Duodenal mucosa (tissue), 2 donors: ENCODE results near the gene LSMEM2.
A peak's percentile ranks its signal among the peaks of the same experiment; 100 is the strongest.

Experiments
- H3K27ac ChIP-seq: one replicate; pipeline ENCODE4 v1.7.0; 2013; ENCODE audit warnings: low read depth, low read length
- H3K27me3 ChIP-seq, 2 donors: one replicate each; pipeline ENCODE4 v1.7.0; 2013; ENCODE audit warnings: low read length in 2 of 2, control low read depth in 1 of 2; ENCODE audit not compliant: insufficient read depth in 2 of 2, control insufficient read depth in 1 of 2
- H3K36me3 ChIP-seq, 2 donors: one replicate each; pipeline ENCODE4 v1.7.0; 2013; ENCODE audit warnings: low read length in 2 of 2, control low read depth in 1 of 2; ENCODE audit not compliant: insufficient read depth in 2 of 2, control insufficient read depth in 1 of 2
- H3K4me1 ChIP-seq, 2 donors: one replicate each; pipeline ENCODE4 v1.7.0; 2013; ENCODE audit warnings: low read length in 2 of 2, control low read depth in 1 of 2; ENCODE audit not compliant: insufficient read depth in 2 of 2, control insufficient read depth in 1 of 2
- H3K4me3 ChIP-seq, 2 donors: one replicate each; pipeline ENCODE4 v1.7.0; 2013; ENCODE audit warnings: low read length in 2 of 2, low read depth in 1 of 2
- H3K9ac ChIP-seq, 2 donors: one replicate each; pipeline ENCODE4 v1.7.0; 2013; ENCODE audit warnings: low read length in 2 of 2, low read depth in 1 of 2
- H3K9me3 ChIP-seq, 2 donors: one replicate each; pipeline ENCODE4 v1.7.0; 2013; ENCODE audit warnings: low read length in 2 of 2, control low read depth in 1 of 2; ENCODE audit not compliant: control insufficient read depth in 1 of 2

LSMEM2 gene

GRCh38 chr3:50278880-50279224, at the start of gene LSMEM2:
Gene LSMEM2, plus strand, starts transcription at chr3:50279087. Its CDS starts 27 bp downstream, at chr3:50279114.
- Histone ChIP-seq H3K9me3 (no peaks in the 10 kb centered on the region), H3K27ac (no peak within 1 kb of the TSS), H3K27me3 (peaks cover 4 to 6% of the 10 kb centered on the region in 2 donors), H3K9ac (no peak within 1 kb of the TSS), H3K36me3 (peaks cover 0 to 8% of the 10 kb centered on the region in 2 donors), H3K4me1 (peaks cover 4 to 8% of the 10 kb centered on the region in 2 donors), H3K4me3 (no peak within 1 kb of the TSS)

GRCh38 chr3:50229490-50229889, 49.4 kb upstream of the LSMEM2 start:
- no peaks in the 10 kb centered on the region for H3K27me3 ChIP-seq
- H3K9ac ChIP-seq = no peak overlapping the region
- H3K4me1 ChIP-seq = peaks cover 16 to 25% of the 10 kb centered on the region in 2 donors
- no peaks in the 10 kb centered on the region for H3K9me3 ChIP-seq
- H3K27ac ChIP-seq = no peak overlapping the region
- no peak overlapping the region for H3K4me3 ChIP-seq
- no peaks in the 10 kb centered on the region for H3K36me3 ChIP-seq

GRCh38 chr3:50230104-50230793, 48.6 kb upstream of the LSMEM2 start:
- H3K4me1 ChIP-seq = peaks cover 16 to 28% of the 10 kb centered on the region in 2 donors
- no peaks in the 10 kb centered on the region for H3K27me3 ChIP-seq
- H3K9ac ChIP-seq = no peak overlapping the region
- no peak overlapping the region for H3K27ac ChIP-seq
- H3K9me3 ChIP-seq = no peaks in the 10 kb centered on the region
- no peak overlapping the region for H3K4me3 ChIP-seq
- no peaks in the 10 kb centered on the region for H3K36me3 ChIP-seq

GRCh38 chr3:50230794-50231125, 48.1 kb upstream of the LSMEM2 start:
- Histone ChIP-seq H3K27ac (no peak overlapping the region), H3K4me3 (no peak overlapping the region), H3K9me3 (no peaks in the 10 kb centered on the region), H3K27me3 (no peaks in the 10 kb centered on the region), H3K4me1 (peaks cover 16 to 29% of the 10 kb centered on the region in 2 donors), H3K36me3 (no peaks in the 10 kb centered on the region), H3K9ac (no peak overlapping the region)

- Histone ChIP-seq H3K4me3 (no peak overlapping the region), H3K4me1 (peaks cover 16 to 25% of the 10 kb centered on the region in 2 donors), H3K9me3 (no peaks in the 10 kb centered on the region), H3K36me3 (no peaks in the 10 kb centered on the region), H3K27ac (no peak overlapping the region), H3K27me3 (no peaks in the 10 kb centered on the region), H3K9ac (no peak overlapping the region)
These were observed 47.3 kb upstream of the LSMEM2 start for GRCh38 chr3:50231581-50231980.

GRCh38 chr3:50232303-50232702, 46.6 kb upstream of the LSMEM2 start:
- peaks cover 11 to 27% of the 10 kb centered on the region in 2 donors for H3K4me1 ChIP-seq
- H3K27me3 ChIP-seq = no peaks in the 10 kb centered on the region
- H3K9me3 ChIP-seq = no peaks in the 10 kb centered on the region
- H3K4me3 ChIP-seq = no peak overlapping the region
- H3K9ac ChIP-seq = no peak overlapping the region
- H3K36me3 ChIP-seq = no peaks in the 10 kb centered on the region
- H3K27ac ChIP-seq = no peak overlapping the region

GRCh38 chr3:50233176-50233575, 45.7 kb upstream of the LSMEM2 start:
- Histone ChIP-seq H3K36me3 (no peaks in the 10 kb centered on the region), H3K9me3 (no peaks in the 10 kb centered on the region), H3K4me1 (peaks cover 14 to 30% of the 10 kb centered on the region in 2 donors), H3K4me3 (no peak overlapping the region), H3K9ac (no peak overlapping the region), H3K27ac (no peak overlapping the region), H3K27me3 (no peaks in the 10 kb centered on the region)

GRCh38 chr3:50235716-50236483, 43.0 kb upstream of the LSMEM2 start, which contains the start of gene GNAI2:
Gene GNAI2, plus strand, starts transcription at chr3:50236204. Its CDS starts 132 bp downstream, at chr3:50236336.
- no peaks in the 10 kb centered on the region for H3K27me3 ChIP-seq
- H3K36me3 ChIP-seq = peaks cover 0 to 5% of the 10 kb centered on the region in 2 donors
- peak within 1 kb of the TSS; percentile 89 to 91 for H3K4me3 ChIP-seq
- no peaks in the 10 kb centered on the region for H3K9me3 ChIP-seq
- peak within 1 kb of the TSS; percentile 68 for H3K27ac ChIP-seq
- peak within 1 kb of the TSS; percentile 76 to 94 for H3K9ac ChIP-seq
- H3K4me1 ChIP-seq = peaks cover 24 to 48% of the 10 kb centered on the region in 2 donors

GRCh38 chr3:50236484-50237132, 42.3 kb upstream of the LSMEM2 start:
- no peaks in the 10 kb centered on the region for H3K27me3 ChIP-seq
- peaks cover 0 to 7% of the 10 kb centered on the region in 2 donors for H3K36me3 ChIP-seq
- peaks cover 31 to 55% of the 10 kb centered on the region in 2 donors for H3K4me1 ChIP-seq

GRCh38 chr3:50237133-50237651, 41.7 kb upstream of the LSMEM2 start:
- H3K9ac ChIP-seq = peak overlapping the region; percentile 76 to 94
- peaks cover 0 to 9% of the 10 kb centered on the region in 2 donors for H3K36me3 ChIP-seq
- H3K27ac ChIP-seq = peak overlapping the region; percentile 68
- H3K4me3 ChIP-seq = peak overlapping the region; percentile 89 to 91
- no peaks in the 10 kb centered on the region for H3K27me3 ChIP-seq
- peaks cover 37 to 61% of the 10 kb centered on the region in 2 donors for H3K4me1 ChIP-seq
- H3K9me3 ChIP-seq = no peaks in the 10 kb centered on the region

More at GRCh38 chr3:50236484-50237132, 42.3 kb upstream of the LSMEM2 start:
- Histone ChIP-seq H3K9me3 (no peaks in the 10 kb centered on the region), H3K9ac (peak overlapping the region; percentile 76 to 94), H3K27ac (peak overlapping the region; percentile 68), H3K4me3 (peak overlapping the region; percentile 89 to 91)
